ENCODE results near the gene ULK3.

DNA sequence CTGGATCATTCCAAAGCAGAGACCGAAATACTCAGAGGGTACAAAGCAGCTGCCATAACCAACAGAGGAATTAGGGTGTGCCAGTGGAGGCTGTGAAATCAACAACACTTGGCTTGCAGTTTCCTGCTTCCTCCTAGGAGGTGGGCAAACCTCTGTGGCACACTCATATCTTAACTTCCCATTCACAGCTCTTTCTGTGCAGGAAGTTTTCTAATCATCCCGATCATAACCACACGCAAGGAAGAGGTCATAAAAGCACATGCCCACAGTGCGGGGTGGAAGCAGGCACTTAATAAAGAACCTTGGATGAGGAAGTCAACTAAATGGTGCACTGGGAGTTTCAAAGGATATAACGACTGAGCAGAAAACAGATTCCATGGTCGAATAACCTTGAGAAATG lies 25.1 kb upstream of the ULK3 start:
- TF ChIP-seq, protein P1, sequence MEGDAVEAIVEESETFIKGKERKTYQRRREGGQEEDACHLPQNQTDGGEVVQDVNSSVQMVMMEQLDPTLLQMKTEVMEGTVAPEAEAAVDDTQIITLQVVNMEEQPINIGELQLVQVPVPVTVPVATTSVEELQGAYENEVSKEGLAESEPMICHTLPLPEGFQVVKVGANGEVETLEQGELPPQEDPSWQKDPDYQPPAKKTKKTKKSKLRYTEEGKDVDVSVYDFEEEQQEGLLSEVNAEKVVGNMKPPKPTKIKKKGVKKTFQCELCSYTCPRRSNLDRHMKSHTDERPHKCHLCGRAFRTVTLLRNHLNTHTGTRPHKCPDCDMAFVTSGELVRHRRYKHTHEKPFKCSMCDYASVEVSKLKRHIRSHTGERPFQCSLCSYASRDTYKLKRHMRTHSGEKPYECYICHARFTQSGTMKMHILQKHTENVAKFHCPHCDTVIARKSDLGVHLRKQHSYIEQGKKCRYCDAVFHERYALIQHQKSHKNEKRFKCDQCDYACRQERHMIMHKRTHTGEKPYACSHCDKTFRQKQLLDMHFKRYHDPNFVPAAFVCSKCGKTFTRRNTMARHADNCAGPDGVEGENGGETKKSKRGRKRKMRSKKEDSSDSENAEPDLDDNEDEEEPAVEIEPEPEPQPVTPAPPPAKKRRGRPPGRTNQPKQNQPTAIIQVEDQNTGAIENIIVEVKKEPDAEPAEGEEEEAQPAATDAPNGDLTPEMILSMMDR (conservative IDR thresholded peaks at IDR 0.05; ENCODE audit: low read depth, low read length), result no peak
- TF ChIP-seq POLR2A (IDR thresholded peaks at IDR 0.05; ENCODE audit: low read depth, low read length) (no peak), BHLHE40 (IDR thresholded peaks at IDR 0.05; ENCODE audit: low read depth, low read length) (no peak)

Measured in IMR-90 (cell line).